Fibroblast of the aortic adventitia (primary cell): Measurements from ENCODE around the gene BMF. TPM values are rescaled to one million over a fixed set of nuclear protein-coding genes. Genes with fewer than 3 reads are reported as not detected.
A peak's percentile ranks its signal among the peaks of the same experiment; 100 is the strongest.

Experiments used
- DNase-seq: peaks from one replicate; pipeline ENCODE4 v3.0.0-alpha.2; 2010; ENCODE audit warnings: low read depth
- H3K4me3 ChIP-seq: 2 replicates; pipeline ENCODE4 v1.5.1; 2011; ENCODE audit warnings: low read depth, mild to moderate bottlenecking, control low read depth, low read length, moderate library complexity
- total RNA-seq: library from RNA; depleted of rRNA; stranded (reverse); fragments of >200 nt; gene quantifications from 2 replicates; pipeline ENCODE4 v1.2.3, GENCODE V29; 2012; ENCODE audit warnings: low replicate concordance
- TF ChIP-seq, protein P1 (sequence below): IDR thresholded peaks from 2 replicates; pipeline ENCODE4 v1.5.1; 2011; ENCODE audit warnings: mild to moderate bottlenecking, low read length, control low read depth, inconsistent platforms; ENCODE audit not compliant: insufficient read depth

BMF gene
- total RNA-seq, 1 donor: 2.3 TPM

DNA sequence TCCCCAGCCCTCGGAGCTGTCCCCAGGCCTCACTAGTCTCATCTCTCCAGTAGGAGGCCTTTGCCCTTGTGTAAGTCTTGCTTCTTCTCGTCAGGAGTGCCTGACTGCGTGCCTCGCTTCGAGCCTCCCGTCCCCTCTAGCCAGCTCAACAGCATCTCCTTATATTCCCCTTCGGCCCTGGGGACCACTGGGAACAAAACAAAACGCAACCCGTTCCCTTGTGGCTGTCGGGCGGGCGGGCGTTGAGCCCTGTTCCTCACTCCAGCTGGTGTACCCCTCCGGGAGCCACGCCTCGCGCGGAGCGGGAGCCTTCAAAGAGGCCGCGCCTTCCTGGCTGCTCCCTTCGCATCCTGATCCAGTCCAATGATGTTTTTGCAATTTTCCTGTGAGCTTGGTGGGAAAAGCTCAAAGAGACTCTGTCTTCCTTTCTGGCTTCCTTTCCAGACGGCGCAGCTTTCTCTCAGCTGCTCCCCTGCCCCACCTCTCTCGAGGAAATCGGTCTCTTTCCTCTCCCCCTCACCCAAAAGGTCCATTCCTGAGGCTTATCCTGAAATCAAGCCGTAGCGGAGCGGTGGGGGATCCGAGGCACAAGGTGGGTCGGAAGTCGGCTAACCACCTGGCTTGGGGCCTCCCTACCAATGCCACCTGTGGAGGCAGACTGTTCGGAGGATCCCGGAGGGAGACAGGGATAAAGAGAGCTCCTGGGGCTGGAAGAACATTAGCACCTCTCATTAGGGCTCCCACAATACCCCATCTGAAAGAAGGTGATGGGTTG is 36.3 kb downstream of the BMF start:
- TF ChIP-seq, protein P1, sequence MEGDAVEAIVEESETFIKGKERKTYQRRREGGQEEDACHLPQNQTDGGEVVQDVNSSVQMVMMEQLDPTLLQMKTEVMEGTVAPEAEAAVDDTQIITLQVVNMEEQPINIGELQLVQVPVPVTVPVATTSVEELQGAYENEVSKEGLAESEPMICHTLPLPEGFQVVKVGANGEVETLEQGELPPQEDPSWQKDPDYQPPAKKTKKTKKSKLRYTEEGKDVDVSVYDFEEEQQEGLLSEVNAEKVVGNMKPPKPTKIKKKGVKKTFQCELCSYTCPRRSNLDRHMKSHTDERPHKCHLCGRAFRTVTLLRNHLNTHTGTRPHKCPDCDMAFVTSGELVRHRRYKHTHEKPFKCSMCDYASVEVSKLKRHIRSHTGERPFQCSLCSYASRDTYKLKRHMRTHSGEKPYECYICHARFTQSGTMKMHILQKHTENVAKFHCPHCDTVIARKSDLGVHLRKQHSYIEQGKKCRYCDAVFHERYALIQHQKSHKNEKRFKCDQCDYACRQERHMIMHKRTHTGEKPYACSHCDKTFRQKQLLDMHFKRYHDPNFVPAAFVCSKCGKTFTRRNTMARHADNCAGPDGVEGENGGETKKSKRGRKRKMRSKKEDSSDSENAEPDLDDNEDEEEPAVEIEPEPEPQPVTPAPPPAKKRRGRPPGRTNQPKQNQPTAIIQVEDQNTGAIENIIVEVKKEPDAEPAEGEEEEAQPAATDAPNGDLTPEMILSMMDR: no peak
- no peak for DNase-seq
- no peak overlapping the region for H3K4me3 ChIP-seq

DNA sequence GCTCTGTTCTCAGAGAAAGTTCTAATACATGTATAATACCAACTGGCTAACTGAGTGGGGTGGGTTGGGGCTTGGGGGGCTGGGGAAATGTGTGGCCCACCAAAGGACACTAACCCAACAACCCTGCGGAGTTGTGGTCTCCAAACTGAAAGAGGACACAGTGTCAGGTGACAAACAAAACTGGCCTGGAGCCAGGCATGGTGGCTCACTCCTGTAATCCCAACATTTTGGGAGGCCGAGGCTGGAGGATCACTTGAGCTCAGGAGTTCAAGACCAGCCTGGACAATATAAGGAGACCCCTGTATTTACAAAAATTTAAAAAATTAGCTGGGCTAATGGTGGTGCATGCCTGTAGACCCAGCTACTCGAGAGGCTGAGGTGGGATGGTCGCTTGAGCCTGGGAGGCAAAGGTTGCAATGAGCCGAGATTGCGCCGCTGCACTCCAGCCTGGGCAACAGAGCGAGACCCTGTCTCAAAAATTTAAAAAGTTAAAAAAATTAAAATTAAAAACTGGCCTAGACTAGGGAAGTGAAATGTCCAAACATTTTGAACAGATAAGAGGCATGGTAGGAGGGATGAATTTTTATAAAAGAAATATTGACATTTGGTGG is 38.0 kb downstream of the BMF start:
- DNase-seq: no peak
- H3K4me3 ChIP-seq: no peak overlapping the region
- TF ChIP-seq, protein P1: no peak

DNA sequence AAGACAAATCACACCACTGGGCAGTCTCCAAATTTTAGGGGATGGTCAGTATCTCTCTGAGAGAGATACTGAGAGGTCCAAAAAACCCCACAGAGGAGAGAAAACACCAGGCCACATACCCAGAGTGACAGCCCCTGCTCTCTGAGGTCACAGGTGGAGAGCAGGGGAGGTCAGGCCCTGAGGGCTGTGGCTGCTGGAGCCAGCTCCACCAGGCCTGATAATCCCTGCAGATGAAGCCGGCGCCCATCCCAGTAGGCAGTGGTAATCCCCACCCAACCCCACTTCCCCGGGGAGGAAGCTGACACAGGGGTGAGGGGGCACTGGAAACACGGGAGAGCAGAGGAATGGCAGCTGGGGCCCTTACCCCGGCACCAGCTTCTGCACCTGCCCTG is 38.5 kb downstream of the BMF start:
- no peak for DNase-seq
- TF ChIP-seq, protein P1: no peak
- no peak overlapping the region for H3K4me3 ChIP-seq

DNA sequence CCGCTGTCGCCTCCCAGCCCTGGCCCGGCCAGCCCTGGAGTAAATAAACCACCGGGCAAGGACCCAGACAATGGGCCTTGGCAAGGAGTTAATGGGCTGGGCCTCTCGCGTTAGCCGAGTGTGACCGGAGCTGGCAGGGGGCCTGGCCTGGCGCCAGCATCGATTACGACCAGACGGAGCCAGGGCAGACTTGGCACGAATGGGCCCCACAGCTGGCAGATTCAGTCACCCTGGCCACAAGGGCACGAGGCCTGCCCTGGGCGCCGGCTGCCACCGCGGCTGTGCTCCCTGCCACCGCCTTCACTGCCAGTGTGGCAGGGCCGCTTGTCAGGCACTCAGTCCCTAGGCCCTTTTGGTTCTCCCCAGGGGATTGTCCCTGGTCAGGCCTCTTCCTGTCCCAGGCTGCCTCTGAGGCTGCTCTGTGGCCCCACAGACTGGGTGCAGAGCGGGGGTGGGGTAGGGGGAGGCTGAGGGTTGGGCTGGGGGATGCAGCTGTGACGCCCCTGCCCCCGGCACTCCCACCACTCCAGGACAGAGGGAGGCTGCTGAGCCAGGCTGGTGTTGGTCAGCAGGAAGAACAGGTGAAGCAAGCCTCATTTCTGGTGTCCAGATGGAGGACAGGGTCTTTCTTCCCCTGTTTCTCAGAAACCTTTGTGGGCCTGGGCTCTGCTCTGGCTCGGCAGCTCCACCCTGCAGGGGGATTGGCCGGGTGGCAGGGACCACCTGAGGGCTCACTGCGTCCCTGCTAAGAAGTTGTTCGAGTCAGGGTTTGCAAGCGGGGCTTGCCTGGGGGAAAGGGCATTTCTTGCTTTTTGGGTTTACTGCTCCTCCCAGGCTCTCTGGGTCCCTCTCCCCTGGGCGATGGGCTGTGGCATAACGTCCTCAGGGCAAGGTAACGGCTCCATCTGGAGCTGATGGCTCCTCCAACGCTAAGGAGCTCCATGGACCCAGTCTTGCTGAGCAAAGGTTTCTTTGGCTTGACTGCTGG is 39.2 kb downstream of the BMF start:
- TF ChIP-seq, protein P1: no peak
- H3K4me3 ChIP-seq: no peak overlapping the region
- peak; percentile 83 for DNase-seq

DNA sequence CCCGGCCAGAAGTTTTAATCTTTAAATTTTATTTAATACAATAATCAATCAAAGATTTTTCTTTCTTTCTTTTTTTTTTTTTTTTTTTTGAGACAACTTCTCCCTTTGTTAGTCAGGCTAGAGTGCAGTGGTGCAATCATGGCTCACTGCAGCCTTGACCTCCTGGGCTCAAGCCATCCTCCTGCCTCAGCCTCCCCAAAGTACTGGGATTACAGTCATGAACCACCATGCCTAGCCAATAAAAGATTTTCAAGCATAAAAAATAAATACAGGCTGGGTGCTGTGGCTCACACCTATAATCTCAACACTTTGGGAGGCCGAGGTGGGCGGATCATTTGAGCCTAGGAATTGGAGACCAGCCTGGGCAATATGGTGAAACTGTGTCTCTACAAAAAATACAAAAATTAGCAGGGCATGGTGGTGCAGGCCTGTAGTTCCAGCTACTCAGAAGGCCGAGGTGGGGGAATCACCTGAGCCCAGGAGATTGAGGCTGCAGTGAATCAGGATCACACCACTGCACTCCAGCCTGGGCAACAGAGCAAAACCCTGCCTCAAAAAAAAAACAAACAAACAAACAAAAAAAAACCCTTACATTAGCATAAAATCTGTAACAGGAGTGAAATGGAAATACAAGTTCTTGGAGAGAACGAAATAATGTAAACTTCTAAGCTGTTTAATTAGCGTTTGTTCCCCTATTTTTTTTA is 40.6 kb downstream of the BMF start:
- H3K4me3 ChIP-seq: no peak overlapping the region
- no peak for DNase-seq
- TF ChIP-seq, protein P1: no peak

DNA sequence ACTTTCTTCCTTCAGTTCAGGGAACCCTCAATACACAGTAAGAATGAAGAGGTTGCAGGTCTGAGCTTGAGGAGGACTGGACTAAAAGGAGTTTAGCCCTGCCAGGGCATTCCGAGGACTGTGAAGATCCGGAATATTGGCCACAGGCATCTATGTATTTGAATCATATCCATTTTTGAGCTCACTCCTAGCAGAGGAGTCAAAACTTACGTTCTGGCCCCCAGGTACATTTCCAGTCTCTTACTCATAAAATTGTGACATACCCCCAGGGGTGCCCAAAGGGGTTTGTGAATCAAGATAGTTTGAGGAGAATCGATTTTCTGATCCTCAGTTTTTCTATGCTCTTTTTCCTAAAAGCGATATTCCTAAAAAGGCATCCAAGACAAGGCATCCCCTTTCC is 42.1 kb downstream of the BMF start:
- TF ChIP-seq, protein P1: no peak
- no peak for DNase-seq
- no peak overlapping the region for H3K4me3 ChIP-seq
